GM11168 (cell line): ENCODE results near the gene CLSTN1.

Experiments used
- in situ Hi-C: fragments of 300-500 bp; cut with MboI; formaldehyde crosslinking; loops from one replicate; pipeline ENCODE4 v1.12.0; 2022; ENCODE audit warnings: low sequenced_read_pairs; ENCODE audit not compliant: unreplicated experiment

CLSTN1 gene

GRCh38 chr1:9699361-9699760 lies 124.4 kb downstream of the CLSTN1 start:
- in situ Hi-C loops, result no loop called here

- in situ Hi-C loops, result no loop called here
Observed at GRCh38 chr1:9696793-9697192, 127.0 kb downstream of the CLSTN1 start.

- in situ Hi-C loops, result no loop called here
Observed at GRCh38 chr1:9691691-9692090, 132.1 kb downstream of the CLSTN1 start.

GRCh38 chr1:9691108-9691445 lies 132.7 kb downstream of the CLSTN1 start:
- in situ Hi-C loops, result no loop called here

- in situ Hi-C loops, result no loop called here
Observed at GRCh38 chr1:9690440-9691107, 133.2 kb downstream of the CLSTN1 start.

- in situ Hi-C loops, result no loop called here
Observed at GRCh38 chr1:9689971-9690381, 133.8 kb downstream of the CLSTN1 start.

GRCh38 chr1:9689011-9689706 lies 134.6 kb downstream of the CLSTN1 start:
- in situ Hi-C loops, result no loop called here

- in situ Hi-C loops, result no loop called here
Observed at GRCh38 chr1:9688599-9688998, 135.2 kb downstream of the CLSTN1 start.

GRCh38 chr1:9687874-9688582 lies 135.7 kb downstream of the CLSTN1 start:
- in situ Hi-C loops, result no loop called here

GRCh38 chr1:9687120-9687873 lies 136.5 kb downstream of the CLSTN1 start:
- in situ Hi-C loops, result no loop called here

- in situ Hi-C loops, result no loop called here
Observed at GRCh38 chr1:9684801-9685200, 139.0 kb downstream of the CLSTN1 start.

- in situ Hi-C loops, result no loop called here
Observed at GRCh38 chr1:9680828-9681227, 142.9 kb downstream of the CLSTN1 start.

- in situ Hi-C loops, result no loop called here
Observed at GRCh38 chr1:9680091-9680490, 143.7 kb downstream of the CLSTN1 start.
